Measurements from ENCODE around the gene CDK2AP2. TPM values are rescaled to one million over a fixed set of nuclear protein-coding genes. Genes with fewer than 3 reads are reported as not detected.

The CDK2AP2 gene
- polyA plus RNA-seq, 3 donors: 47.8 to 80.2 (median 78.5) TPM

- Histone ChIP-seq H3K27me3 (ENCODE audit: control insufficient read depth in 2 of 2, insufficient read depth in 2 of 2, low read length in 2 of 2) (no peaks in the 10 kb centered on the region), H3K9me3 (replicated peaks in 1 of 2; ENCODE audit: control insufficient read depth in 1 of 2, insufficient read depth in 1 of 2, low read length in 2 of 2) (no peaks in the 10 kb centered on the region), H3K4me1 (ENCODE audit: control insufficient read depth in 1 of 2, insufficient read depth in 2 of 2, low read length in 2 of 2) (peaks cover 23 to 28% of the 10 kb centered on the region in 2 donors), H3K27ac (ENCODE audit: low read depth in 1 of 2, low read length in 2 of 2) (no peak overlapping the region), H3K4me2 (replicated peaks; ENCODE audit: extremely low read depth, low read length, poor library complexity, severe bottlenecking) (no peak overlapping the region), H3K4me3 (replicated peaks in 1 of 3; ENCODE audit: low read depth in 2 of 3, low read length in 3 of 3) (no peak overlapping the region), H4K20me1 (ENCODE audit: insufficient read depth, low read length) (peaks cover 90% of the 10 kb centered on the region), H2AFZ (ENCODE audit: insufficient read depth, low read depth, low read length, poor library complexity, severe bottlenecking) (no peak overlapping the region), H3K36me3 (replicated peaks in 1 of 2; ENCODE audit: control insufficient read depth in 1 of 2, insufficient read depth in 2 of 2, low read length in 2 of 2) (peaks cover 81 to 88% of the 10 kb centered on the region in 2 donors), H3K79me2 (ENCODE audit: insufficient read depth, low read length) (peaks cover 26% of the 10 kb centered on the region), H3K9ac (ENCODE audit: insufficient read depth, low read length, poor library complexity, severe bottlenecking) (no peak overlapping the region)
- H3K27me3 Mint-ChIP-seq (ENCODE audit: low read depth in 3 of 3): no peaks in the 10 kb centered on the region
- H3K27ac Mint-ChIP-seq: no peak overlapping the region
- peaks cover 24% of the 10 kb centered on the region for H3K4me1 Mint-ChIP-seq
- peaks cover 73 to 96% of the 10 kb centered on the region in 2 donors for H3K36me3 Mint-ChIP-seq
- H3K4me3 Mint-ChIP-seq: no peak overlapping the region
- WGBS (ENCODE audit: insufficient coverage): 93% methylated on average over 21 of the region's 21 CpGs
- no peak for DNase-seq
- H3K9me3 Mint-ChIP-seq: peaks cover 0 to 1% (median 0%) of the 10 kb centered on the region in 7 donors
- TF ChIP-seq CTCF (IDR thresholded peaks at IDR 0.05): no peak
- intact Hi-C loops (cut with micrococcal nuclease): no loop called here
Observed at GRCh38 chr11:67498544-67498972, 9.4 kb downstream of the CDK2AP2 start.

DNA sequence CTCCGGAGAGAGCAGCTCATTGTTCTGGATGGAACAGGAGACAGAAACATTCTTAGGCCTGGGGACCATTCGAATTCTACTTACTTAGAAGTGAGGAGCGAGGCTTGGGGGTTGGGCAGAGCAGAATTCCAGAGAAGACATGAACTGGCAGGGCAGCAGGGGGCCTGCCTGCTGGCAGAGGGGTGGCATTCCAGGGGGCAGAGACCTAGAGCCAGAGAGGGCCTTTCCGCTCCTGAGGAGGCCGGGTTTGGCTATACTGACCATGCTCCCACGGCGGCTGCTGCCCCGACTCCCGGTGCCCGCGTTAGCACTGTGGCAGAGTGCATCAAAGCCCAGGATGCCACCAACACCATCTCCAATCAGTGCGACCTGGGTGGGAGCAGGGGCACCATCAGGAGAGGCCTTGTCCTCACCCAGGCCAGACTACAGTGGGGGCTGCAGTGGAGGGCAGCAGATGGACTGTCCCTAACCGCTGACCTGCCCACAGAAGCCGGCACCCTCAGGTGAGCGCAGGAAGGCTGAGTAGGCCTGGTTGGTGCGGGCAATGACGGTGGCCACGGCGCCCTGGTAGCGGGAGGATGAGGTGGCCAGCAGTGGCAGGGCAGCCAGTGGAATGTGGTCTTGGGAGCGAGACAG lies 10.2 kb downstream of the CDK2AP2 start:
- Histone ChIP-seq H3K27ac (ENCODE audit: low read depth in 1 of 2, low read length in 2 of 2) (no peak overlapping the region), H3K9ac (ENCODE audit: insufficient read depth, low read length, poor library complexity, severe bottlenecking) (no peak overlapping the region), H2AFZ (ENCODE audit: insufficient read depth, low read depth, low read length, poor library complexity, severe bottlenecking) (no peak overlapping the region), H3K79me2 (ENCODE audit: insufficient read depth, low read length) (peaks cover 18% of the 10 kb centered on the region), H3K27me3 (ENCODE audit: control insufficient read depth in 2 of 2, insufficient read depth in 2 of 2, low read length in 2 of 2) (no peaks in the 10 kb centered on the region), H3K36me3 (replicated peaks in 1 of 2; ENCODE audit: control insufficient read depth in 1 of 2, insufficient read depth in 2 of 2, low read length in 2 of 2) (peaks cover 85 to 92% of the 10 kb centered on the region in 2 donors), H4K20me1 (ENCODE audit: insufficient read depth, low read length) (peaks cover 90% of the 10 kb centered on the region), H3K4me2 (replicated peaks; ENCODE audit: extremely low read depth, low read length, poor library complexity, severe bottlenecking) (no peak overlapping the region), H3K4me3 (replicated peaks in 1 of 3; ENCODE audit: low read depth in 2 of 3, low read length in 3 of 3) (no peak overlapping the region), H3K4me1 (ENCODE audit: control insufficient read depth in 1 of 2, insufficient read depth in 2 of 2, low read length in 2 of 2) (peaks cover 17 to 21% of the 10 kb centered on the region in 2 donors), H3K9me3 (replicated peaks in 1 of 2; ENCODE audit: control insufficient read depth in 1 of 2, insufficient read depth in 1 of 2, low read length in 2 of 2) (no peaks in the 10 kb centered on the region)
- DNase-seq: no peak
- Mint-ChIP-seq H3K4me3 (no peak overlapping the region), H3K27ac (peak overlapping the region in 2 of 7 donors; percentile 15 to 51), H3K36me3 (peaks cover 71 to 96% of the 10 kb centered on the region in 2 donors), H3K4me1 (peaks cover 16% of the 10 kb centered on the region), H3K9me3 (no peaks in the 10 kb centered on the region), H3K27me3 (ENCODE audit: low read depth in 3 of 3) (no peaks in the 10 kb centered on the region)
- intact Hi-C loops (cut with micrococcal nuclease): no loop called here
- no peak for TF ChIP-seq CTCF (IDR thresholded peaks at IDR 0.05)
- 98% methylated on average over 17 of the region's 21 CpGs for WGBS (ENCODE audit: insufficient coverage)

All from CD14-positive monocyte (primary cell).